ENCODE results near the gene TTC3. TPM values are rescaled to one million over a fixed set of nuclear protein-coding genes. Genes with fewer than 3 reads are reported as not detected.
"Not testable (repeated sequence)": the region's sequence is repeated elsewhere in the genome, so short reads cannot be mapped to it uniquely, and the experiment has no call there.

TTC3 gene
- total RNA-seq, 1 donor from 2014 or later, result 93.0 TPM

DNA sequence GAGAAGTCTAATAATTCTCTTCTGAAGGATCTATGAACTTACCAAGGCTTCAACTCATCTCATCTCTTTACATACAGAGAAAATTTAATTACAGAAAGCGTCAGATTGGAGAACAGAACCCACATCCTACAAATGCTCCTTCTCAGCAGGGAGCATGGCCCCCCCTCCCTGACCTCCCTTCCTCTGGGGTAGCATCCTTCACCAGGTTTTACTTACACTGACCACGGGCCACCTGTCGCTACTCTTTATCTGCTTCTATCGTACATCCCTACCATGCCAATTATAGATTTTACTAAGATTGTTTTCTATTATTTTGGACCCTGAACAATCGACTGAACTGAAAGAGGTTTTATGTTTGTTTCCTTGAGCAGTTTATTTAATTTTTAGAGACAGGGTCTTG, 40.8 kb upstream of the TTC3 start:
- intact Hi-C loops (cut with DNase I), result no loop called here
- ATAC-seq (no peak), DNase-seq (no peak)
- TF ChIP-seq, protein P1, sequence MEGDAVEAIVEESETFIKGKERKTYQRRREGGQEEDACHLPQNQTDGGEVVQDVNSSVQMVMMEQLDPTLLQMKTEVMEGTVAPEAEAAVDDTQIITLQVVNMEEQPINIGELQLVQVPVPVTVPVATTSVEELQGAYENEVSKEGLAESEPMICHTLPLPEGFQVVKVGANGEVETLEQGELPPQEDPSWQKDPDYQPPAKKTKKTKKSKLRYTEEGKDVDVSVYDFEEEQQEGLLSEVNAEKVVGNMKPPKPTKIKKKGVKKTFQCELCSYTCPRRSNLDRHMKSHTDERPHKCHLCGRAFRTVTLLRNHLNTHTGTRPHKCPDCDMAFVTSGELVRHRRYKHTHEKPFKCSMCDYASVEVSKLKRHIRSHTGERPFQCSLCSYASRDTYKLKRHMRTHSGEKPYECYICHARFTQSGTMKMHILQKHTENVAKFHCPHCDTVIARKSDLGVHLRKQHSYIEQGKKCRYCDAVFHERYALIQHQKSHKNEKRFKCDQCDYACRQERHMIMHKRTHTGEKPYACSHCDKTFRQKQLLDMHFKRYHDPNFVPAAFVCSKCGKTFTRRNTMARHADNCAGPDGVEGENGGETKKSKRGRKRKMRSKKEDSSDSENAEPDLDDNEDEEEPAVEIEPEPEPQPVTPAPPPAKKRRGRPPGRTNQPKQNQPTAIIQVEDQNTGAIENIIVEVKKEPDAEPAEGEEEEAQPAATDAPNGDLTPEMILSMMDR (IDR thresholded peaks at IDR 0.05), result no peak
- H3K36me3 ChIP-seq, result no peaks in the 10 kb centered on the region
- H3K4me1 ChIP-seq, result no peaks in the 10 kb centered on the region
- no peaks in the 10 kb centered on the region for H3K9me3 ChIP-seq
- H3K4me3 ChIP-seq, result no peak overlapping the region
- no peaks in the 10 kb centered on the region for H3K27me3 ChIP-seq (ENCODE audit: low read depth)
- no peak overlapping the region for H3K27ac ChIP-seq

DNA sequence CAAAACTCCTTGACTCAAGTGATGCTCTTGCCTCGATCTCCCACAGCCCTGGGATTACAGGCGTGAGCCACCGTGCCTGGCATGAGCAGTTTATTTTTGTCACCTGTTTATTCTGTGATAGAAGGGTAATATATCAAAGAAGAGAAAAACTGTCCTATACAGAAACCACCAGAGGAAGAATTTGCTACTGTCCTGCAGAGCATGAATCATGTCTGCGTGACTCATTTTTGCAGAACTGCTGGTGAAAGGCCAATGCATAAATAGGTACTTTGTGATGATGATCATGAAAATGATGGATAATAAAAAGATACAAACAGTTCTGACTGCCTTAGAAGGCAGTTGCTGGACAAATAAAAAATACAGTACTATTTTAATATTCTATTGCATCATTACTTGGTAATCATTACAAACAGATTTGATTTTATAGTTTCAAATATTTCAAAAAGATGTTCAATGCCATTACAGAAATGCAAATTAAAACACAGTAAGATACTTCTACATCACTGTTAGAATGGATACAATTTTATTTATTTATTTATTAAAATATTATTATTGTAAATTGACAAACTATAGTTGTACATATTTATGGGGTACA, 40.1 kb upstream of the TTC3 start:
- no peaks in the 10 kb centered on the region for H3K36me3 ChIP-seq
- intact Hi-C loops (cut with DNase I), result no loop called here
- H3K27me3 ChIP-seq (ENCODE audit: low read depth), result no peaks in the 10 kb centered on the region
- no peak overlapping the region for H3K27ac ChIP-seq
- no peaks in the 10 kb centered on the region for H3K4me1 ChIP-seq
- H3K9me3 ChIP-seq, result no peaks in the 10 kb centered on the region
- no peak overlapping the region for H3K4me3 ChIP-seq
- DNase-seq (no peak), ATAC-seq (no peak)
- TF ChIP-seq, protein P1 (IDR thresholded peaks at IDR 0.05), result no peak

DNA sequence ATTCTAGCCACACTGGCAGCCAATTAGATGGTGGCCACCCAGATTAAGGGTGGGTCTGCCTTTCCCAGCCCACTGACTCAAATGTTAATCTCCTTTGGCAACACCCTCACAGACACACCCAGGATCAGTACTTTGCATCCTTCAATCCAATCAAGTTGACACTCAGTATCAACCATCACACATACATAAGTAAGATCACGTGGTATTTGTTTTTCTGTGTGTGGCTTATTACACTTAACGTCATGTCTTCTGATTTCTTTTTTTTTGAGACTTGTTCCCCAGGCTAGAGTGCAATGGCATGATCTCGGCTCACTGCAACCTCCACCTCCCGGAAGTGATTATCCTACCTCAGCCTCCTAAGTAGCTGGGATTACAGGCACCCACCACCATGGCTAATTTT, 38.7 kb upstream of the TTC3 start:
- H3K9me3 ChIP-seq; H3K36me3 ChIP-seq; H3K4me3 ChIP-seq; H3K27me3 ChIP-seq (ENCODE audit: low read depth); H3K4me1 ChIP-seq; intact Hi-C loops (cut with DNase I); H3K27ac ChIP-seq; ATAC-seq; DNase-seq: not testable (repeated sequence)

DNA sequence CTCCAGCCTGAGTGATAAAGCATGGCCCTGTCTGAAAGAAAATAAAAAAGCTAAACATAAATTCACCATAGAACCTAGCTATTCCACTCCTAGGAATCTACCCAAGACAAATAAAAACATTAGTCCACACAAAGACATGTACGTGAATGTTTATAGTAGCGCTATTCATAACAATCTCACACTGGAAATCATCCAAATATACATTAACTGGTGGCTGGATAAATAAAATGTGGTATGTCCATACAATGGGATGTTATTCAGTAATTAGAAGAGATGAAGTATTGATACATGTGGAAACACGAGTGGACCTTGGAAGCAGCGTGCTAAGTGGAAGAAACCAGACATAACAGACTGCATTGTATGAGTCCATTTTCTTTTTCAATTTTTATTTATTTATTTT, 36.9 kb upstream of the TTC3 start:
- H3K4me3 ChIP-seq, result no peak overlapping the region
- DNase-seq (no peak), ATAC-seq (no peak)
- intact Hi-C loops (cut with DNase I), result no loop called here
- no peak overlapping the region for H3K27ac ChIP-seq
- no peaks in the 10 kb centered on the region for H3K9me3 ChIP-seq
- no peaks in the 10 kb centered on the region for H3K36me3 ChIP-seq
- no peaks in the 10 kb centered on the region for H3K27me3 ChIP-seq (ENCODE audit: low read depth)
- no peaks in the 10 kb centered on the region for H3K4me1 ChIP-seq
- TF ChIP-seq, protein P1 (IDR thresholded peaks at IDR 0.05), result no peak

DNA sequence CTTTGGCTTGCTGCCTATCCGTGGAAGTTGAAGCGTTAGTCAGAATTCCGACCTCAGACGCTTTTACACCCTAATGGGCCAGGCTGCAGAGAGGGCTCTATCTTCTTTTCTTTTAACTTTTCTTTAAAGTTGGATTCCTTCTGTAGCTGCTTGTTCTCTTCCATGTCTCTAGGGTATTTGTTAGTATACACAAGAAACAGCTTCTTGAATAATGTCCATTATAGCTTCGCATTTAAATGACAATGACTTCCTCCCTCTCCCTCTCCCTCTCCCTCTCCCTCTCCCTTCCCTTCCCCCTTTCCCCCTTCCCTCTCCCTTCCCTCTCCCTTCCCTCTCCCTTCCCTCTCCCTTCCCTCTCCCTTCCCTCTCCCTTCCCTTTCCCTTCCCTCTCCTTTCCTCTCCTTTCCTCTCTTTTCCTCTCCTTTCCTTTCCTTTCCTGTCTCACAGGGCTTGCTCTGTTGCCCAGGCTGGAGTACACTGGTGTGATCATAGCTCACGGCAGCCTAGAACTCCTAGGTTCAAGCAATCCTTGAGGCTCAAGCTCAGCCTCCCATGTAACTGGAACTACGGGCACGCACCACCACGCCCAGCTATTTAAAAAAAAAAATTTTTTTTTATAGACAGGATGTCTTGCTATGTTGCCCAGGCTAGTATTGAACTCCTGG, 33.5 kb upstream of the TTC3 start:
- DNase-seq, result no peak
- Histone ChIP-seq H3K9me3 (no peaks in the 10 kb centered on the region), H3K4me3 (no peak overlapping the region), H3K27me3 (ENCODE audit: low read depth) (no peaks in the 10 kb centered on the region), H3K27ac (no peak overlapping the region), H3K4me1 (no peaks in the 10 kb centered on the region), H3K36me3 (no peaks in the 10 kb centered on the region)
- ATAC-seq, result no peak
- TF ChIP-seq, protein P1 (IDR thresholded peaks at IDR 0.05), result no peak
- intact Hi-C loops (cut with DNase I), result no loop called here

DNA sequence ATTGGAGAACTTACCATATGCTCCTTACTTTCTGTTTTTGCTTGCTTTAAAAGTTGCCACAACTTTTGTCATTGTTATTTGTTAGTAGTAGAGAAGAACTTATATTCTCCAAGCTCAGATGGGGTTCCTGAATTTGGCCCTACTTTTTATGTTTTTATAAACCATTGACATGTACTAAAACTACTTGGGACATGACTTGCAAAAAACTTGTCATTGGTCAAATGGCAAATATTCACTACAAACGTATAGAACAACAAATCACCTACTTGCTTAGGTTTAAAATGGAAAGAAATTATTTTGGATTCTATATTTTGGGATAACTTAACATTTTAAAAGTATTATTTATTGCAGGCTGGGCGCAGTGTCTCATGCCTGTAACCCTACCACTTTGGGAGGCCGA, 32.8 kb upstream of the TTC3 start:
- intact Hi-C loops (cut with DNase I), result no loop called here
- Histone ChIP-seq H3K4me1 (no peaks in the 10 kb centered on the region), H3K27ac (no peak overlapping the region), H3K36me3 (no peaks in the 10 kb centered on the region), H3K27me3 (ENCODE audit: low read depth) (no peaks in the 10 kb centered on the region), H3K4me3 (no peak overlapping the region), H3K9me3 (no peaks in the 10 kb centered on the region)
- ATAC-seq (no peak), DNase-seq (no peak)
- TF ChIP-seq, protein P1 (IDR thresholded peaks at IDR 0.05), result no peak
